Iris pigment epithelial cell (primary cell): Measurements from ENCODE around the gene MAP2K3.

ENCODE experiments used
- DNase-seq: peaks from one replicate; pipeline ENCODE4 v3.0.0-alpha.2; 2011; ENCODE audit warnings: low read depth

Gene MAP2K3

DNA sequence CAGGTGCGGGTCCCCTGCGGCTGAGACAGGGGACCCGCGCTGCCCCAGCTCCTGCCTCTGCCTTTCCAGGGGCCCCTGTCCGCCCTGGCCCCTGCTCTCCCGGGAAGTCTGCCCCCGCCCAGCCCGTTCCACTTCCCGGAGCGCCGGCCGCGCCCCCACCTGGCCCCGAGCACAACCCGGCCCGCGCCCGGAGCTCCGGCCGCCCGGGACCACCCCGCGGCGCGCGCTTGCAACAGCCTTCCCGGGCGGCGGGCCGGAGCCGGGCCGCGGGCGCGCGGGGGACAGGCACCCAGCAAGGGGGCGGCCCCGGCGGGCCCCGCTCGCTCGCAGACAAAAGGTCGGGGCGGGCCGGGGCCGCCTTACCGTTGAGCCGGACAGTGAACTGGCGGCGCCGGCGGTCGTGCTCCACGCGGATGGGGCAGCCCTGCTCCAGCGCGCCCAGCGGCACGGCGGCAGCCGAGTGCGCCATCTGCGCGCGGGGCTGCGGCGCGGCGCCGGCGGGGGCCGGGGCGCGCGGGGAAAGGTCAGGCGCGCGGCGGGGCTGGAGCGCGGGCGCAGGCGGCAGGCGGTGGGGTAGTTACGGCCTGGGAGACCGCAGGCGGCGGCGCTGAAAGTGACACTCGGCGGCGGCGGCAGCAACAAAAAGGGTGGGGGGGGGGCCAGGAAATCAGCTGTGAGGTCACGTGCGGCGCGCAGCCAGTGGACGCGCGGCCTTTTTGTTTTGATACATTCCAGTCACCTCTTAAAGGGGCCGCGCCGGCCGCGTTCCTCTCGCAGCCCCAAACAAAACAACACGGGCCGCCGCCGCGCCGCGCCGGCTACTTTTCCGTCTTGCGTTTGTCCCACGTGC lies 31.5 kb upstream of the MAP2K3 start, which contains the start of gene NATD1:
NATD1 (minus strand) TSS at position 615 of the 850 bp plus-strand sequence; CDS start at position 469, 146 bp downstream.
- peak; percentile 85 for DNase-seq

GRCh38 chr17:21253646-21254441 lies 30.7 kb upstream of the MAP2K3 start:
- no peak for DNase-seq

DNA sequence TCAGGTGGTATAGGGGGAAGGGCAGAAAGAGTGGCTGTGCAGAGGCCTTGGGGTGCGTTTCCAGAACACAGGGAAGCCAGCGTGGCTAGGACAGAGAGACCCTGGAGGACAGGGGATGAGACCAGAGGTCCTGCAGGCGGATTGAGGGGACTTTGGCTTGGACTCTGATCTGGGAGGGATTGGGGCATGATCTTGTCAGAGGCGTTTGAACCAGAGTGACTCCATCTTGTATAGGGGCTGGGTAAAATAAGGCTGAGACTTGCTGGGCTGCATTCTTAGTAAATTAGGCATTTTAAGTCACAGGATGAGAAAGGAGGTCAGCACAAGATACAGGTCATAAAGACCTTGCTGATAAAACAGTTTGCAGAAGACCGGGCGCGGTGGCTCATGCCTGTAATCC lies 25.9 kb upstream of the MAP2K3 start:
- no peak for DNase-seq

- DNase-seq: no peak
Observed at GRCh38 chr17:21262259-21262993, 22.1 kb upstream of the MAP2K3 start.

DNA sequence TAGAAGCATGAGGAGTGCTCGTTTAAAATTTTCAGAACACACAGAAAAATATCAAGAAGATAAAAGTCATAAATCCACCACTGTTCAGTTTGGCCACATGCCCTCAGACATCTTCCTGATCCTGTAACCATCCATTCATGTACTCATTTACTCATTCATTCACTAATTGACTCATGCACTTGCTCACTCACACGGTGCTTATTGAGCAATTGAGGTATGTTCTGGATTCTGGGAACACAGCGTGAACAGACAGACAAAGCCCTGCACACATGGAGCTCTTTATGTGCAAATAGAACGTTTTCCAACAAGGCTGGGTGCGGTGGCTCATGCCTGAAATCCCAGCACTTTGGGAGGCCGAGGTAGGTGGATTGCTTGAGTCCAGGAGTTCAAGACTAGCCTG lies 21.1 kb upstream of the MAP2K3 start:
- DNase-seq: peak; percentile 81

GRCh38 chr17:21268596-21269188 lies 15.8 kb upstream of the MAP2K3 start:
- no peak for DNase-seq

- no peak for DNase-seq
Observed at GRCh38 chr17:21269394-21269793, 15.1 kb upstream of the MAP2K3 start.

DNA sequence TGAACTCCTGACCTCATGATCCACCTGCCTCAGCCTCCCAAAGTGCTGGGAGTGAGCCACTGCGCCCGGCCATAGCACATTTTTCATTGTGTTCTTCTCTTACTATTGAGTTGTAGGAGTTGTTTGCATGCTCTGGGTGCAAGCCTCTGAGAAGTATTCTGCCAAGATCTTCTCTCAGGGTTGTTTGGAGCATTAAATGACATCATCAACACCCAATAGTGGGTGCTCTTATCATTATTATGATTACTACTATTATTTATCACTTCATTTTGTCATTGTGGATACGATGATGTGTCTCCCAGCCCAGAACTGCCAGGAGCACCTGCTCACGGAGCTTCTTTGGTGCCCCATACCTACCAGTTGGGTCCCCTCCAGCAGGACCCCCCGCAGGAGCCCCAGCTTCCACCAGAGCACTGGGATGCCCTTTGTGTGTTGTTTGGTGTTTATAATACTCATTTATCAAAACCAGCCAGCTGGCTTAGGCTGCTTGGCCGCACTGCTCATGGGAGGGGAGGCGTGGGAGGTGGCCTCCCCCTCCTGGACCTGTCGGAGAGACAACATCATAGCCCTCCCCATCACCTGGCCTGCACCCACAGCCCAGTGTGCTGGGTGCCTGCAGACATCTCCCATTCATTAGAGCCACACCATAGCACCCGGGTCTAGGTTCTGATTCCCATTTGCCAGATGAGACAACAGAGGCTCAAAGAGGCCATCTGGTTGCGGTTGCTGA lies 12.9 kb upstream of the MAP2K3 start:
- DNase-seq: no peak

- DNase-seq: no peak
Observed at GRCh38 chr17:21272250-21272649, 12.3 kb upstream of the MAP2K3 start.

DNA sequence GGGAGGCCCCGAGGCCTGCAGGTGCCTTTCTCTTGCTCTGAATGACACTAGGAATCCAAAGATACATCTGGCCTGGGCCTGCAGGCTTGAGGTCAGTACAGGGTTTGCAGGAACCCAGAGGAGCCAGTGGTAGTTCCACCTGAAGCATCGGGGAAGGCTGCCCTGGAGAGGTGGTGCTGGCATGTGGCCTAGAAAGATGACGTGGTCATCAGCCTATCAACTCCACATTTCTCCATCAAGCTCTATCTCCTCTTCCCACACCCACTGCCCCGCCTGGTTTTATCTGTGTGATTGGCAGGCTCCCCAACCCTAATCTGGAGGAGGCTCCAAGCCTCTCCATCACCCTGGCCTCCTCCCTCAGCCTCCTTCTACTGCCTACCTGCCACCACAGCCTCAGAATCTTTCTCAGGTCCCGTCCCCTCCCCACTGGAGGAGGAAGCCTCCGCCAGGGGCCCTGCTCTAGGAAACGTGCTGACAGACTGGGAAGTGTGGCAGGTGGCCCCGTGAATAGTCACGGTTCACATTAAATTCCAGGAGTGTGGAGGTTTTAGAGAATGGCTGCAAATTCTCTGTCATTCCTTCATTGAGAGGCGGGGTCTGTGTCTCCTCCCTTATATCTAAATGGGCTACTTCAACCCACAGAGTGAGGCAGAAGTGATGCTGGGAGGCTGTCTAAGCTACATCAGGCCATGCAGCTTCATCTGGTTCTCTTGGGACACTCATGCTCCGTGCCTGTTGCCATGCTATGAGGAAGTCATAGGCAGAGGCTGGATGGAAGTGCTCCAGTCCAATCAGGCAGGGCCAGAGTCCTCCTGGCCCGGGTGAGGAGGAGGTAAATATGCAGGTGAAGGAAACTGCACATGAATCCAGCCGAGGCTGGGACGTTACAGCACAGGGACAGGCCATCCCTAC lies 11.4 kb upstream of the MAP2K3 start:
- DNase-seq: no peak

GRCh38 chr17:21275047-21275578 lies 9.4 kb upstream of the MAP2K3 start:
- no peak for DNase-seq

DNA sequence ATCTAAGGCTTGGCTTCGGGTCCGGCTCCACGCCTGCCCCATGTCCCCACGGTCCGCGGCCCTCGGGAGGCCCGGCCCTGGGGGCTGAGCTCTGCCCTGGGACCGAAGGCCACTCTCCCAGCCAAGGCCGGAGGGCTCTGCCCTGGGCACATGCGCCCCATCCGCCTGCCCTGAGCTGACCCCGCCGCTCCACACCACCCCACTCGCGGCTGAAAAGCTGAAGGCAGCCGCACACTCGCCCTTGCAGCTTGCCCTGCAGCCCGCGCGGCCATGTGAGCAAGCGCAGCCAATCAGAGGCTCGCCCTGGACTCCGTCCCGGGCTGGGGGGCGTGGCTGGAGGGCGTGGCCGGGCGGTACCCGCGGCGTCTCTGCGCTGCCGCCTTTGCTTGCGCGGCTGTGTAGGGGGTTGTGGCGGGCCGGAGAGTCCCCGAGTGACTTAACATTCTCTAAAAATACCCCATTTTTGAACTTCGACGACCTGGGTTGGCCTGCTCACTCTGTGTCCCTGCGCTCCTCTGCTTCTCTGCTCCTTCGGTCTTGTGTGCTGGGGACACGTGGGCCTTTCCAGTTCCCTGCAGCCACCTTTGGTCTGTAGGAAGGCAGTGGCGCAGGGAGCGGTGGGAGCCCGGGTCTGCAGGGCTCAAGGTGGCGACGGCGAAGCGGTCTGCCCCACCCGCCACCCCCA lies 8.8 kb upstream of the MAP2K3 start:
- DNase-seq: peak; percentile 73

- no peak for DNase-seq
Observed at GRCh38 chr17:21276264-21276588, 8.3 kb upstream of the MAP2K3 start.

GRCh38 chr17:21277332-21277731 lies 7.2 kb upstream of the MAP2K3 start:
- no peak for DNase-seq

GRCh38 chr17:21278450-21279197 lies 5.9 kb upstream of the MAP2K3 start:
- no peak for DNase-seq

DNA sequence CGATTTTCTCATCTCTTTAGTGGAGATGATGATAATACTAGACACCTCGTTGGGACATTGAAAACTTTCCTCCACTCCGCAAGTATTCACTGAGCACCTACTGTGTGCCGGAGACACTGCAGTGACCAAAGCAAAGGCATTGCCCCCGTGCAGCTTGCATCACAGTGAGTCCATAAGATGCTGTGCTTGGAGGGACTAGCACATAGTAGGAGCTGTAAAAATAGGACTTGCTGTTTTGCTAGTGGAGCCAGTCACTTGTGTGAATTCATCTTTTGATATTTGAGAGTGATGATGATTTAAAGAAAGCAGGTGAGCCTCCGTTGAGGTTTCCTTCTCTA lies 5.3 kb upstream of the MAP2K3 start:
- no peak for DNase-seq

DNA sequence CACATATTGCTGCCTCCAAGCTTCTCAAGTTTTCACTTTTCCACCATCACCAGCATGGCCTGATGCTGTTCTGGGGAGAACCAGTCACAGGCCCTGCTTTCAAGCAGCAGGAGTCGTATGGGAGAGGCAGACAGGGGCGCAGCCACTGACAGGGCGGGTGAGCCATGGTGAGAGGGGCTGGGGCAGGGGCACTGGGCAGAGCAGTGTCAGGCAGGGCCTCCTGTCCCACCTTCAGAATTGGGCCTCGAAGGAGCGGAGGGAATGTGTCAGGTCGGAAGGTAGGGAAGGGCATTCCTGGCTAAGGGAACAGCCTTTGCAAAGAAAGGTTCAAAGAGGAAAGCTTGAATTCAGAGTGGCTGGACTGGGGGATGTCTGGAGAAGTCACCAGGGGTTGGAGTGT lies 4.9 kb upstream of the MAP2K3 start:
- DNase-seq: no peak

DNA sequence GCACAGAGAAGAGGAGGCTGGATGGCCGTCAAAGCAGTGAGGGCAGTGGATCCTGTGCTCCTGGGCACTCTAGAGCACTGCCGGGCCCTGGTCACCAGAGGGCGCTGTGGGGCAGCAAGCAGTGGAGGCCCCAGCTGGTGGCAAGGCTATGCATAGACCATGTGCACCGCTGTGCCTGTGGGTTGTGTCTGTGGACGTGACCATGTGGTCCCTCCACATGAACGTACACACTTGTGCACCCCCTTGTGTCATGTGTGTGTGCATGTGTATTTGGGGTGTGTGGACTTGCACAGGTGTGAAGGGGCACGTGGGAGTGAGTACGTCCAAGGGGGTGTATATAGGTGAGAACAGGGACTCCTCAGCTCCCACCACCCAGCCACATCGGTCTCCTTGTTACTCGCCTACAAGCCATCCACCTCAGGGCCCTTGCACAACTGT lies 4.4 kb upstream of the MAP2K3 start:
- peak; percentile 67 for DNase-seq

DNA sequence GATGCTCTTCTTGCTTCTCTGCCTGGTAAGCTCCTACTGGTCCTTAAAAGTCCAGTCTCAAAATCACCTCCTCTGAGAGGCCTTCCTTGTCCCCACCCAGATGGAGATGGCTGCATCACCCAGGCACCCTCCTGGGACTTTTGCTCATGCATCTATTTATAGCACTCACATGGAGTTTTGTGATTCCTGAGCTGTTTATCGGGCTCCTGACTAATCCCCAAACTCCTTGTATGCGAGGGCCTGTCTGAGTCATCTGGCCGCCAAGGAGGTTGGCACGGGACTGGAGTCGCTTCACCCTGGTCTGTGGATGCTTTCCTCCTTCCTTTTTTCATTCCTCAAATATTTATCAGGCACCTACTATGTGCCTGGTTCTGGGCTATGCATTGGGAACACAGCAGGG lies 2.3 kb upstream of the MAP2K3 start:
- peak; percentile 95 for DNase-seq
